HepG2 (cell line): ENCODE measurements around the gene CCDC183. TPM values are rescaled to one million over a fixed set of nuclear protein-coding genes. Genes with fewer than 3 reads are reported as not detected.

Experiments
- CBX5 ChIP-seq: sonication (generic); formaldehyde crosslinking; IDR thresholded peaks from 2 replicates; pipeline ENCODE4 v1.4.0; 2020; ENCODE audit warnings: missing genetic modification reagents, borderline replicate concordance
- DNMT3B ChIP-seq: conservative IDR thresholded peaks from 2 replicates; pipeline ENCODE4 v1.6.1; 2016; ENCODE audit warnings: missing biosample characterization, control low read depth
- FUBP1 ChIP-seq: sonication (generic); formaldehyde crosslinking; IDR thresholded peaks from 2 replicates; pipeline ENCODE4 v1.5.1; 2020; ENCODE audit warnings: missing genetic modification reagents, mild to moderate bottlenecking, borderline replicate concordance
- GABPA ChIP-seq, 2 experiments: IDR thresholded peaks; 2 replicates each; pipeline ENCODE4 v1.6.1; 2011 to 2016; ENCODE audit warnings: low read depth in 2 of 2, low read length in 1 of 2, missing biosample characterization in 1 of 2, missing genetic modification characterization in 1 of 2
- GLMP ChIP-seq: sonication (generic); formaldehyde crosslinking; IDR thresholded peaks from 2 replicates; pipeline ENCODE4 v1.9.0; 2021; ENCODE audit warnings: missing genetic modification reagents, mild to moderate bottlenecking, borderline replicate concordance
- HIC2 ChIP-seq: sonication (generic); formaldehyde crosslinking; IDR thresholded peaks from 2 replicates; pipeline ENCODE4 v1.9.0; 2022; ENCODE audit warnings: low read depth, missing genetic modification reagents
- HNRNPLL ChIP-seq: fragments of 200-400 bp; formaldehyde crosslinking; IDR thresholded peaks from 2 replicates; pipeline ENCODE4 v1.6.1; 2017; ENCODE audit warnings: mild to moderate bottlenecking, low read depth, low read length; ENCODE audit not compliant: poor library complexity, severe bottlenecking
- PBX3 ChIP-seq: sonication (generic); formaldehyde crosslinking; IDR thresholded peaks from 2 replicates; pipeline ENCODE4 v1.8.1; 2023; ENCODE audit warnings: missing genetic modification reagents, inconsistent platforms, borderline replicate concordance
- PHF5A ChIP-seq: IDR thresholded peaks from one replicate; pipeline ENCODE4 v1.6.1; 2018; ENCODE audit warnings: low read depth, missing genetic modification reagents; ENCODE audit not compliant: unreplicated experiment
- ZHX2 ChIP-seq, 2 experiments: sonication (generic) in 1 of 2; formaldehyde crosslinking in 1 of 2; IDR thresholded peaks; 2 replicates each; pipeline versions ENCODE4 v1.6.1 to v1.9.0; 2014 to 2022; ENCODE audit warnings: antibody characterized with exemption in 1 of 2, borderline replicate concordance in 1 of 2, inconsistent platforms in 1 of 2, low read depth in 1 of 2, missing genetic modification reagents in 1 of 2
- ZNF577 ChIP-seq: sonication (generic); formaldehyde crosslinking; IDR thresholded peaks from 2 replicates; pipeline ENCODE4 v1.4.0; 2020; ENCODE audit warnings: mild to moderate bottlenecking, low read depth, missing genetic modification reagents, borderline replicate concordance
- ZNF790 ChIP-seq: sonication (generic); formaldehyde crosslinking; IDR thresholded peaks from 2 replicates; pipeline ENCODE4 v1.8.0; 2022; ENCODE audit warnings: missing genetic modification reagents, mild to moderate bottlenecking, borderline replicate concordance
- polyA plus RNA-seq, 8 experiments: library from polyadenylated mRNA; depleted of rRNA in 3 of 8; stranded (reverse) in 7 of 8; unstranded in 1 of 8; fragments of >200 nt; fragmentation: Illumina TruSeq in 4 of 8; extraction: Trizol in 4 of 8; gene quantifications; 2 replicates each; pipeline versions ENCODE4 v1.2.1 to v1.2.3, GENCODE V29; 2011 to 2016; ENCODE audit warnings: low read depth in 4 of 8, missing spikeins in 1 of 8, mixed read lengths in 1 of 8; ENCODE audit not compliant: insufficient read depth in 1 of 8
- total RNA-seq, 5 experiments: library from RNA; depleted of rRNA; stranded (reverse); fragments of >200 nt; fragmentation: Illumina TruSeq; extraction: Trizol; gene quantifications; 2 replicates each; pipeline ENCODE4 v1.2.3, GENCODE V29; 2016; ENCODE audit warnings: low read depth in 1 of 5

CCDC183 gene
- total and polyA plus RNA-seq, 2 of the 13 experiments (the other 11 are each of a cell fraction or from before 2014, with no cell fraction given) = 5.0 to 66.4 TPM

GRCh38 chr9:136850866-136851775 lies 55.0 kb downstream of the CCDC183 start (continued):
- TF ChIP-seq ZHX2 (IDR thresholded peaks at IDR 0.05; ENCODE audit: low read depth) (no peak), ZHX2 (CRISPR knock-in tag; IDR thresholded peaks at IDR 0.05; ENCODE audit: borderline replicate concordance) (no peak), HNRNPLL (no peak), PHF5A (CRISPR knock-in tag) (no peak), ZNF577 (CRISPR knock-in tag) (no peak), ZNF790 (no peak), HIC2 (CRISPR knock-in tag) (no peak), PBX3 (CRISPR knock-in tag) (no peak), GABPA (IDR thresholded peaks at IDR 0.05; ENCODE audit: low read depth, low read length) (no peak), GABPA (CRISPR knock-in tag; IDR thresholded peaks at IDR 0.05; ENCODE audit: low read depth) (no peak), GLMP (CRISPR knock-in tag) (no peak), FUBP1 (CRISPR knock-in tag) (no peak), CBX5 (no peak), DNMT3B (CRISPR knock-in tag) (no peak)
